WI38 (cell line): Measurements from ENCODE around the gene ZYX.

Experiments used
- H3K4me3 ChIP-seq: 2 replicates; pipeline ENCODE4 v1.5.1; 2011; ENCODE audit warnings: low read depth, mild to moderate bottlenecking, control low read depth, low read length
- CTCF ChIP-seq: IDR thresholded peaks from 2 replicates; pipeline ENCODE4 v1.5.1; 2012; ENCODE audit warnings: low read depth, mild to moderate bottlenecking, control low read depth, low read length

Gene ZYX

GRCh38 chr7:143429770-143430698 lies 48.9 kb downstream of the ZYX start:
- H3K4me3 ChIP-seq = no peak overlapping the region
- no peak for TF ChIP-seq CTCF

GRCh38 chr7:143431109-143431508 lies 50.0 kb downstream of the ZYX start:
- no peak for TF ChIP-seq CTCF
- no peak overlapping the region for H3K4me3 ChIP-seq

GRCh38 chr7:143433759-143434158 lies 52.6 kb downstream of the ZYX start:
- H3K4me3 ChIP-seq = no peak overlapping the region
- TF ChIP-seq CTCF = no peak

DNA sequence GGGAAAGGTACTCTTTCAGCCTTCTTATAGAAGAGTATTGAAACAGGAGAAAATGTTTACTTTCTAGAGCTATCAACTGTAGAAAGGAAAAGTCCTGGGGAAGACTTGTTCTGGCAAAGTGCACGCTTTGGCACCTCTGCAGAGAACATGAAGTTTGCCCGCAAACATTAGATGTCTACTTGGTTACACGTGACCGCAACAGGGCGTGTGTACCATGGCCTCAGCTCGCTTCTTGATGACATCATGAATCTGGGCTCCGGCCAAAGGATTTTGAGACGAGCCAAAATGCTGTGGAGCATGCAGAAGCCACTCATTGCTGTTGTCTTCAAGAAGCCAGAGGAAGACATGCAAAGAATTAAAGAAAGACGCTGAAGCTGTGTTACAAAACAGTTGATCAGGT lies 53.5 kb downstream of the ZYX start:
- no peak overlapping the region for H3K4me3 ChIP-seq
- no peak for TF ChIP-seq CTCF

DNA sequence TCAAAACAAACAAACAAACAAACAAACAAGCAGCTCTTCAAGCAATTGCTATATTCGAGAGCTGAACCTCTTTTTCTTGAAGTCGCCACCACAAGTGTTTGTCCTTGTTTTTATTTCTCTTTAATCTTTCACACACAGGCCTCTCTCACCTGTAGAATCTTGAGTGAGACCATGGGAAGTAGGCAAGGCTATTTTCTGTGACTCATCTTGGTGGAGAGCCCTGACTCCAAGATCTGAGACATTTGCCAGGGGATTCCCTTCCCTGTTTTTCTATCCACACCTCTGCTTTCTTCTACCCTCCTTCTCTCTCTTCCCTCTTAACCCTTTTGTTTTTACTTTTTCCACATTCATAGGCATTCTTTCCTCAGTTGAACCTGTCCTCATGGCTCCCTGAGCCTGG lies 54.1 kb downstream of the ZYX start:
- H3K4me3 ChIP-seq = no peak overlapping the region
- no peak for TF ChIP-seq CTCF

DNA sequence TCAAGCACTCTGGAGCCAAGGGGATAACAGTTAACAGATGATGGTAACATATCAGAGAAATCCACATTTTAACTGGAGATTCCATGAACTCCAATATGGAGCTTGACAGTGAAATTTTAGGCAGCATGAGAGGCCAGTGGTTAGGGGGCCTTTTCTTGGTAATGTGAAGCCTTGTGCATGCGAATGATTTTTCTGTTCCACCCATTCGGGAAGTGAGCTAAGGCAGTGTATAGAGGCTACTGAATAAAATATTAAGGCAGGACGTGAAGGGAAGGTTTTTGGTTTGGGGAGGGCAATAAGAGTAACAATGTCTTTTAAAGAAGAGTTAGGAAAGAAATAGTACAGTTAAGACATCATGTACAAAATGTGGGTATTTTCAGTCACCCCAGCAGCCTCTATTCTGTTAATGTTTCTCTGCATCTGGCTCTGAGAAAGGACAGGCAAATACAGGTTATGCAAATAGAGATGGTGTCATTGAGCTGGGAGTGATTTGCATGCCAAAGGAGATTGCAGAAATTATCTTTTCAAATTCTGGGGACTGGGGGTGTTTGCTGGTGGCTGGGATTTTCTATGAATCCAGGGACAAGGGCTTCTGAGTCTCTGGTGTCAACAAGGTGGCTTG lies 55.3 kb downstream of the ZYX start:
- H3K4me3 ChIP-seq = no peak overlapping the region
- no peak for TF ChIP-seq CTCF

- no peak overlapping the region for H3K4me3 ChIP-seq
- TF ChIP-seq CTCF = no peak
Observed at GRCh38 chr7:143437578-143437977, 56.4 kb downstream of the ZYX start.
